ENCODE data around the gene AUH. TPM values are rescaled to one million over a fixed set of nuclear protein-coding genes. Genes with fewer than 3 reads are reported as not detected.
A peak's percentile ranks its signal among the peaks of the same experiment; 100 is the strongest.

The AUH gene
- total RNA-seq, 1 experiment from 2014 or later, result 29.0 TPM

DNA sequence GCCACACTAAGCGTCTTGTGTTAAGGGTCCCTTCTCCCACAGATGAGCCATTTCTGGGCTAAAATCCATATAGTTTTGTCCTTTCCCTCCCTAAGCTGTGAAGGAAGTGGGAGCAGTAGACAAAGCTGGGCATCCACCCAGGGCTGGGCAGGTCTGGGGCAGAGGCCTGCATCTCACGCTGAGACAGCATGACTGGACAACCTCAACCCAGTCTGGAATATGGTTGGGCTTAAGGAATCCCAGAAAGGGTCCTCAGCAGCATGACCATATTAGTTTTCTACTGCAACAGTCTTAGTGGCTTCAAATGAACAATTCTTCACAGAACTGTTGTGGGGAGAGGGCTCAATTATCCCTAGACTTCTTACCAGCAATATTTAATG is 173.8 kb downstream of the AUH start (continued):
- no peak for TF ChIP-seq ZBTB33 (IDR thresholded peaks at IDR 0.05; ENCODE audit: extremely low read depth, insufficient replicate concordance, low read length)
- TF ChIP-seq TCF7L2 (IDR thresholded peaks at IDR 0.05; ENCODE audit: borderline replicate concordance, extremely low read depth, insufficient read depth, insufficient read length), result no peak
- TF ChIP-seq, protein P1, sequence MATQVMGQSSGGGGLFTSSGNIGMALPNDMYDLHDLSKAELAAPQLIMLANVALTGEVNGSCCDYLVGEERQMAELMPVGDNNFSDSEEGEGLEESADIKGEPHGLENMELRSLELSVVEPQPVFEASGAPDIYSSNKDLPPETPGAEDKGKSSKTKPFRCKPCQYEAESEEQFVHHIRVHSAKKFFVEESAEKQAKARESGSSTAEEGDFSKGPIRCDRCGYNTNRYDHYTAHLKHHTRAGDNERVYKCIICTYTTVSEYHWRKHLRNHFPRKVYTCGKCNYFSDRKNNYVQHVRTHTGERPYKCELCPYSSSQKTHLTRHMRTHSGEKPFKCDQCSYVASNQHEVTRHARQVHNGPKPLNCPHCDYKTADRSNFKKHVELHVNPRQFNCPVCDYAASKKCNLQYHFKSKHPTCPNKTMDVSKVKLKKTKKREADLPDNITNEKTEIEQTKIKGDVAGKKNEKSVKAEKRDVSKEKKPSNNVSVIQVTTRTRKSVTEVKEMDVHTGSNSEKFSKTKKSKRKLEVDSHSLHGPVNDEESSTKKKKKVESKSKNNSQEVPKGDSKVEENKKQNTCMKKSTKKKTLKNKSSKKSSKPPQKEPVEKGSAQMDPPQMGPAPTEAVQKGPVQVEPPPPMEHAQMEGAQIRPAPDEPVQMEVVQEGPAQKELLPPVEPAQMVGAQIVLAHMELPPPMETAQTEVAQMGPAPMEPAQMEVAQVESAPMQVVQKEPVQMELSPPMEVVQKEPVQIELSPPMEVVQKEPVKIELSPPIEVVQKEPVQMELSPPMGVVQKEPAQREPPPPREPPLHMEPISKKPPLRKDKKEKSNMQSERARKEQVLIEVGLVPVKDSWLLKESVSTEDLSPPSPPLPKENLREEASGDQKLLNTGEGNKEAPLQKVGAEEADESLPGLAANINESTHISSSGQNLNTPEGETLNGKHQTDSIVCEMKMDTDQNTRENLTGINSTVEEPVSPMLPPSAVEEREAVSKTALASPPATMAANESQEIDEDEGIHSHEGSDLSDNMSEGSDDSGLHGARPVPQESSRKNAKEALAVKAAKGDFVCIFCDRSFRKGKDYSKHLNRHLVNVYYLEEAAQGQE (IDR thresholded peaks at IDR 0.05; ENCODE audit: low read depth), result no peak
- TF ChIP-seq CBX3 (IDR thresholded peaks at IDR 0.05; ENCODE audit: low read depth), result no peak
- TF ChIP-seq SIN3A (IDR thresholded peaks at IDR 0.05; ENCODE audit: low read depth), result no peak
- TF ChIP-seq FOSL1 (IDR thresholded peaks at IDR 0.05; ENCODE audit: low read depth), result no peak
- TF ChIP-seq POLR2AphosphoS5 (IDR thresholded peaks at IDR 0.05; ENCODE audit: low read depth, low read length), result no peak

GRCh38 chr9:91187311-91187964 is 174.3 kb downstream of the AUH start:
- Histone ChIP-seq H3K4me1 (ENCODE audit: control insufficient read depth in 1 of 2, insufficient read depth in 2 of 2, low read length in 2 of 2) (peaks cover 12 to 39% of the 10 kb centered on the region in 2 experiments), H3K9ac (ENCODE audit: low read length) (no peak overlapping the region), H4K20me1 (ENCODE audit: insufficient read depth) (no peaks in the 10 kb centered on the region), H3K4me2 (ENCODE audit: low read length) (peak overlapping the region; percentile 47; the same call in 1 of the 2 replicates), H3K36me3 (ENCODE audit: control insufficient read depth in 1 of 2, insufficient read depth in 2 of 2, low read length in 2 of 2) (no peaks in the 10 kb centered on the region), H3K27me3 (ENCODE audit: insufficient read depth, low read length) (no peaks in the 10 kb centered on the region), H3K27ac (ENCODE audit: low read depth, low read length) (no peak overlapping the region), H3K4me3 (replicated peaks in 1 of 2; ENCODE audit: low read depth in 1 of 2, low read length in 2 of 2) (no peak overlapping the region), H3K79me2 (ENCODE audit: insufficient read depth, low read length) (no peaks in the 10 kb centered on the region), H3K9me3 (ENCODE audit: control insufficient read depth in 1 of 2, insufficient read depth in 1 of 2, low read depth in 1 of 2, low read length in 2 of 2) (no peaks in the 10 kb centered on the region), H3K9me2 (ENCODE audit: insufficient read depth) (no peaks in the 10 kb centered on the region), H2AFZ (ENCODE audit: low read depth, low read length, poor library complexity, severe bottlenecking) (no peak overlapping the region)
- BruUV-seq (replicated peaks), result no TSS peak
- POLR2A ChIA-PET, result interaction anchor here (0.6 kb wide), 1 partner anchor 238 kb away, joined by 3 read pairs; no protein-coding TSS in a partner anchor
- DNase-seq (ENCODE audit: low read depth, low spot score) (no peak), ATAC-seq (no peak)
- CTCF ChIA-PET, result no interaction called here
- intact Hi-C loops (cut with micrococcal nuclease), result no loop called here
- RAD21 ChIA-PET (ENCODE audit: low non-redundant PET in 1 of 2, low total read pairs in 2 of 2, uncharacterized antibody in 2 of 2, unreplicated experiment in 2 of 2), result no interaction called here
- TF ChIP-seq, protein P2, sequence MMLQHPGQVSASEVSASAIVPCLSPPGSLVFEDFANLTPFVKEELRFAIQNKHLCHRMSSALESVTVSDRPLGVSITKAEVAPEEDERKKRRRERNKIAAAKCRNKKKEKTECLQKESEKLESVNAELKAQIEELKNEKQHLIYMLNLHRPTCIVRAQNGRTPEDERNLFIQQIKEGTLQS (IDR thresholded peaks at IDR 0.05), result no peak
- no peak for TF ChIP-seq CTCF (IDR thresholded peaks at IDR 0.05 in 2 of 3, conservative IDR thresholded peaks at IDR 0.05 in 1 of 3; ENCODE audit: borderline replicate concordance in 1 of 3, insufficient read depth in 1 of 3, low read depth in 2 of 3, low read length in 2 of 3)
- TF ChIP-seq EZH2 (IDR thresholded peaks at IDR 0.05), result no peak
- no peak for TF ChIP-seq YY1 (IDR thresholded peaks at IDR 0.05; ENCODE audit: extremely low read depth, insufficient replicate concordance, low read depth, low read length)
- TF ChIP-seq SRF (IDR thresholded peaks at IDR 0.05; ENCODE audit: low read depth), result no peak
- no peak for TF ChIP-seq ELF1 (IDR thresholded peaks at IDR 0.05; ENCODE audit: borderline replicate concordance, low read depth)
- no peak for TF ChIP-seq POLR2AphosphoS5 (IDR thresholded peaks at IDR 0.05; ENCODE audit: low read depth, low read length)
- TF ChIP-seq CEBPB (IDR thresholded peaks at IDR 0.05; ENCODE audit: low read depth), result no peak
- no peak for TF ChIP-seq ZNF274 (IDR thresholded peaks at IDR 0.05; ENCODE audit: low read depth, low read length)

Measured in HCT116 (cell line).